OCI-LY3 (cell line): ENCODE data around the gene CGREF1.

Experiments
- EZH2phosphoT487 ChIP-seq: fragments of 200-600 bp; shearing (Covaris generic); IDR thresholded peaks from 2 replicates; pipeline ENCODE4 v1.6.1; 2018; ENCODE audit warnings: antibody characterized with exemption, mixed run types, low read depth
- TF ChIP-seq, protein P1 (sequence below): fragments of 200-600, 300-600 bp; sonication (generic); IDR thresholded peaks from 2 replicates; pipeline ENCODE4 v1.5.1; 2014; ENCODE audit warnings: antibody characterized with exemption, low read length, low read depth

DNA sequence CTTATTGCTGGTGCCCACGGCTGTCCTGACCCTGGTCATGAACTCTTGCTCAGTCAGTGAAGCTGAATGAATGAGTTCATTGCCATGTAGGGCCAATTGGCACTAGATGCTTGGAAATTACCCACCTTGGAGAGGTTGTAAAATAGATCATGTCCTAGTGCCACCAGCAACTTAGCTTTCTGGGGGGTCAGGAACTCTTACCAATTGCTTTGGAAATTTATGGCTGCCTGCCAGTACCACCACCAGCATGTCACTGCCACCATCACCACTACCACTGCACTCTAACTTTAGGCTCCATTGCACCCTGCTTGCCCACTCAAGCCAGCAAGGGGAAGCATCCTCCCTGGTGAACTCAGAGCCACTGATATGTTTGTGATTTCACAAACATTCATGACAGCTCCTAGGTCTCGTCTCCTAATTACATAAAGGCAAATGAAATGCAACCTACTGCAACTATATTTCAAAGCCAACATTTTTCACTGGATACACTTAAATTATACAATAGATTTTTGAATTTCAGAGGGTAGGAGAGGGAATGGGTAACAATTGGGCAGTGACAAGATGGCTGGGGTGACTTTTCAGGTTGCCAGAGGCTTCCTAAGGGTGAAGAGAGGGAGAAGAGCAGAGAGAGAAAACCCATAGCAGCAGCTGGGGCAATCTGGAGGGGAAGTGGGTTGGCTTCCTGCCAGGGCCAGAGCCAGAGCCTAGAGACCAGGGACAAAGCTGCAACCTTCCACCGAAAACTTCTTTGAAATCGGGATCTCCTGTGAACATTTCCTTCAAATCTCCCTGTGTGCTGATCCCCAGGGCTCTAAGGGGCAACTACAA lies 44.0 kb downstream of the CGREF1 start:
- TF ChIP-seq, protein P1, sequence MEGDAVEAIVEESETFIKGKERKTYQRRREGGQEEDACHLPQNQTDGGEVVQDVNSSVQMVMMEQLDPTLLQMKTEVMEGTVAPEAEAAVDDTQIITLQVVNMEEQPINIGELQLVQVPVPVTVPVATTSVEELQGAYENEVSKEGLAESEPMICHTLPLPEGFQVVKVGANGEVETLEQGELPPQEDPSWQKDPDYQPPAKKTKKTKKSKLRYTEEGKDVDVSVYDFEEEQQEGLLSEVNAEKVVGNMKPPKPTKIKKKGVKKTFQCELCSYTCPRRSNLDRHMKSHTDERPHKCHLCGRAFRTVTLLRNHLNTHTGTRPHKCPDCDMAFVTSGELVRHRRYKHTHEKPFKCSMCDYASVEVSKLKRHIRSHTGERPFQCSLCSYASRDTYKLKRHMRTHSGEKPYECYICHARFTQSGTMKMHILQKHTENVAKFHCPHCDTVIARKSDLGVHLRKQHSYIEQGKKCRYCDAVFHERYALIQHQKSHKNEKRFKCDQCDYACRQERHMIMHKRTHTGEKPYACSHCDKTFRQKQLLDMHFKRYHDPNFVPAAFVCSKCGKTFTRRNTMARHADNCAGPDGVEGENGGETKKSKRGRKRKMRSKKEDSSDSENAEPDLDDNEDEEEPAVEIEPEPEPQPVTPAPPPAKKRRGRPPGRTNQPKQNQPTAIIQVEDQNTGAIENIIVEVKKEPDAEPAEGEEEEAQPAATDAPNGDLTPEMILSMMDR: no peak
- TF ChIP-seq EZH2phosphoT487: no peak
